Keratinocyte (primary cell): ENCODE data around the gene LY86. TPM values are rescaled to one million over a fixed set of nuclear protein-coding genes. Genes with fewer than 3 reads are reported as not detected.

Experiments used
- DNase-seq: peaks from one replicate; pipeline ENCODE4 v3.0.0-alpha.2; 2011; ENCODE audit warnings: low read depth, missing footprints, low spot score
- FAIRE-seq: peaks from 2 replicates; lab custom pipeline; 2011; peaks lifted over from hg19 to GRCh38; lab: Jason Lieb, UNC
- H2AFZ ChIP-seq: 2 replicates; pipeline ENCODE4 v1.6.0; 2012; ENCODE audit warnings: low read length, control low read depth, inconsistent platforms; ENCODE audit not compliant: control insufficient read depth
- H3K27ac ChIP-seq: 2 replicates; pipeline ENCODE4 v1.5.1; 2011; ENCODE audit warnings: low read length; ENCODE audit not compliant: control insufficient read depth, insufficient read depth
- H3K27me3 ChIP-seq: 3 replicates; pipeline ENCODE4 v1.6.0; 2011; ENCODE audit warnings: low read length; ENCODE audit not compliant: control insufficient read depth, insufficient read depth; ENCODE audit errors: extremely low read depth
- H3K36me3 ChIP-seq, 2 experiments: 2 replicates in 1 of 2; 3 replicates in 1 of 2; pipeline ENCODE4 v1.5.1; 2011; ENCODE audit warnings: low read length in 2 of 2, mild to moderate bottlenecking in 1 of 2; ENCODE audit not compliant: control insufficient read depth in 2 of 2, insufficient read depth in 2 of 2; ENCODE audit errors: extremely low read depth in 1 of 2
- H3K4me1 ChIP-seq: 3 replicates; pipeline ENCODE4 v1.5.1; 2011; ENCODE audit warnings: low read length; ENCODE audit not compliant: control insufficient read depth, insufficient read depth; ENCODE audit errors: extremely low read depth
- H3K4me2 ChIP-seq: 3 replicates; pipeline ENCODE4 v1.6.0; 2011; ENCODE audit warnings: low read depth, low read length; ENCODE audit not compliant: control insufficient read depth, insufficient read depth; ENCODE audit errors: extremely low read depth
- H3K4me3 ChIP-seq, 3 experiments: fragments of 200-600 bp in 1 of 3; sonication (generic) in 1 of 3; 2 replicates in 2 of 3; 3 replicates in 1 of 3; pipeline ENCODE4 v1.5.1; 2011 to 2016; ENCODE audit warnings: low read length in 3 of 3, mild to moderate bottlenecking in 3 of 3, control low read depth in 2 of 3, inconsistent platforms in 1 of 3, low read depth in 1 of 3, mixed read lengths in 1 of 3, mixed run types in 1 of 3, moderate library complexity in 1 of 3; ENCODE audit not compliant: control insufficient read depth in 2 of 3, insufficient read depth in 2 of 3; ENCODE audit errors: extremely low read depth in 1 of 3
- H3K79me2 ChIP-seq: 2 replicates; pipeline ENCODE4 v1.6.0; 2012; ENCODE audit warnings: low read length; ENCODE audit not compliant: control insufficient read depth, insufficient read depth
- H3K9ac ChIP-seq: 3 replicates; pipeline ENCODE4 v1.6.0; 2011; ENCODE audit warnings: low read length; ENCODE audit not compliant: control insufficient read depth, insufficient read depth; ENCODE audit errors: extremely low read depth
- H3K9me1 ChIP-seq: 3 replicates; pipeline ENCODE4 v1.6.0; 2011; ENCODE audit warnings: low read length; ENCODE audit not compliant: control insufficient read depth, insufficient read depth; ENCODE audit errors: extremely low read depth
- H3K9me3 ChIP-seq: 2 replicates; pipeline ENCODE4 v1.5.1; 2012; ENCODE audit warnings: low read depth, low read length; ENCODE audit not compliant: control insufficient read depth
- H4K20me1 ChIP-seq: 3 replicates; pipeline ENCODE4 v1.6.0; 2011; ENCODE audit warnings: low read length; ENCODE audit not compliant: control insufficient read depth, insufficient read depth; ENCODE audit errors: extremely low read depth
- CTCF ChIP-seq, 3 experiments: IDR thresholded peaks in 1 of 3; conservative IDR thresholded peaks in 1 of 3; optimal IDR thresholded peaks in 1 of 3; 2 replicates in 2 of 3; 3 replicates in 1 of 3; pipeline versions ENCODE3 to v1.5.1; 2011; ENCODE audit warnings: low read length in 3 of 3, mild to moderate bottlenecking in 3 of 3, moderate library complexity in 2 of 3, control low read depth in 1 of 3, inconsistent platforms in 1 of 3; ENCODE audit not compliant: insufficient read depth in 2 of 3; ENCODE audit errors: extremely low read depth in 1 of 3
- EZH2 ChIP-seq: IDR thresholded peaks from one replicate; pipeline ENCODE4 v1.6.1; 2012; ENCODE audit warnings: inconsistent platforms, mild to moderate bottlenecking, low read length, moderate library complexity
- dilution Hi-C: fragments of 300-500 bp; cut with MboI; formaldehyde crosslinking; loops from one replicate; pipeline ENCODE4 v1.7.0; 2020; ENCODE audit warnings: low sequenced_read_pairs; ENCODE audit not compliant: extremely low pct_ligation_motif_present
- polyA plus RNA-seq, 5 experiments: library from polyadenylated mRNA; depleted of rRNA in 3 of 5; stranded (reverse) in 3 of 5; stranded (forward) in 1 of 5; unstranded in 1 of 5; fragments of >200 nt; gene quantifications; 1 replicate in 1 of 5; 2 replicates in 3 of 5; 3 replicates in 1 of 5; pipeline versions ENCODE4 v1.2.1 to v1.2.3, GENCODE V29; 2011 to 2012; ENCODE audit warnings: missing spikeins in 2 of 5, low read depth in 1 of 5, low replicate concordance in 1 of 5

LY86 gene
- polyA plus RNA-seq, 1 donor (not counting 4 experiments of a cell fraction or from before 2014, with no cell fraction given) = not detected

GRCh38 chr6:6592826-6593475, 4.4 kb downstream of the LY86 start:
- H3K9ac ChIP-seq = no peak overlapping the region
- no peak overlapping the region for H3K27ac ChIP-seq
- no peak overlapping the region for H3K4me3 ChIP-seq
- dilution Hi-C loops = no loop called here
- no peak for TF ChIP-seq CTCF (optimal IDR thresholded peaks at IDR 0.05 in 1 of 3, IDR thresholded peaks at IDR 0.05 in 1 of 3, conservative IDR thresholded peaks at IDR 0.05 in 1 of 3; ENCODE audit: extremely low read depth in 1 of 3, insufficient read depth in 2 of 3, low read length in 3 of 3)
- no peak for TF ChIP-seq EZH2
- no peak for FAIRE-seq
- no peaks in the 10 kb centered on the region for H3K27me3 ChIP-seq
- H3K36me3 ChIP-seq = no peaks in the 10 kb centered on the region
- DNase-seq = no peak
- H3K9me1 ChIP-seq = no peaks in the 10 kb centered on the region
- no peaks in the 10 kb centered on the region for H3K9me3 ChIP-seq
- H3K4me1 ChIP-seq = no peaks in the 10 kb centered on the region
- H3K4me2 ChIP-seq = no peak overlapping the region
- no peaks in the 10 kb centered on the region for H3K79me2 ChIP-seq
- no peaks in the 10 kb centered on the region for H4K20me1 ChIP-seq
- no peak overlapping the region for H2AFZ ChIP-seq

- H3K27ac ChIP-seq = no peak overlapping the region
- FAIRE-seq (no peak), DNase-seq (no peak)
- TF ChIP-seq EZH2 = no peak
- no peak for TF ChIP-seq CTCF (optimal IDR thresholded peaks at IDR 0.05 in 1 of 3, IDR thresholded peaks at IDR 0.05 in 1 of 3, conservative IDR thresholded peaks at IDR 0.05 in 1 of 3; ENCODE audit: extremely low read depth in 1 of 3, insufficient read depth in 2 of 3, low read length in 3 of 3)
- no peak overlapping the region for H3K9ac ChIP-seq
- H3K4me2 ChIP-seq = no peak overlapping the region
- no peaks in the 10 kb centered on the region for H3K36me3 ChIP-seq
- no peaks in the 10 kb centered on the region for H3K79me2 ChIP-seq
- H3K4me3 ChIP-seq = no peak overlapping the region
- no peaks in the 10 kb centered on the region for H3K9me3 ChIP-seq
- no peaks in the 10 kb centered on the region for H3K4me1 ChIP-seq
- H3K9me1 ChIP-seq = no peaks in the 10 kb centered on the region
- no peaks in the 10 kb centered on the region for H4K20me1 ChIP-seq
- H3K27me3 ChIP-seq = no peaks in the 10 kb centered on the region
- no peak overlapping the region for H2AFZ ChIP-seq
- dilution Hi-C loops = no loop called here
These were observed 5.4 kb downstream of the LY86 start for GRCh38 chr6:6593867-6594468.
